ENCODE measurements around the gene SPOCD1.

The SPOCD1 gene

DNA sequence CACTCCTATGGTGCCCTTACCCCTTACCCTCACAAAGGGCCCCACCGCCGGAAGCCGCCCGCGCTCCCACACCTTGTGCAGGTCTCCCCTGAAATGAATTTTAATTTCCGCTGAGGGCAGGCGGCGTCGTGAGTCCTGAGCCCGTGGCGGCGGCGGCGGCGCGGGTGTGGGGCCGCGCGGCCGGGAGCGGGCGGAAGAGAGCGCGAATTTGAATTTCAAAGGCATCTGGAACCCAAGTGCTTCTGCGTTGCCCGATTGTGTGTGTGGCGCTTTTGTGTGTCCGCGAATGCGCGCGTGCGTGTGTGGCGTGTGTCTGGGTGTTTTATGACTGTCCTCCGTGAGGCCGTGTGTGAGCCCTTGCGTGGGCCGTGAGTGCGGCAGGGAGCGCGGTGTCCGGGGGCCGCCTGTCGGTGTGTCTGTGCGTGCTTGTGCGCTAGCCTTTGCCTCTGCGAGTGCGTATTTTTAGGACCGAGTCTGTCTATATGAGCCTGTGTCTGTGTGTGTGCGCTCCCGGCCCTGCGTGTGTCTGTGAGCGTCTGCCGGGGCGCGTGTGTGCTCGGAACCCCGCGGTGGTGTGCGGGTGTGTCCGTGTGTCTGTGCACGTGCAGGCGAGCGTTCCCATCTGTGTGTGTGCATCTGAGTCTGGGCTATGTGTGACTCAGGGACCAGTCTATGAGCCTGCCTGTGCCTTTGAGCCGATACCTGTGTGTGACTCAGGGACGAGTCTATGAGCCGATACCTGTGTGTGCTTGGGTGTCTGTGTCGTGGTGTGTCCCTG is 43.7 kb downstream of the SPOCD1 start:
- DNase-seq (ENCODE audit: low read depth, low spot score), result no peak

DNA sequence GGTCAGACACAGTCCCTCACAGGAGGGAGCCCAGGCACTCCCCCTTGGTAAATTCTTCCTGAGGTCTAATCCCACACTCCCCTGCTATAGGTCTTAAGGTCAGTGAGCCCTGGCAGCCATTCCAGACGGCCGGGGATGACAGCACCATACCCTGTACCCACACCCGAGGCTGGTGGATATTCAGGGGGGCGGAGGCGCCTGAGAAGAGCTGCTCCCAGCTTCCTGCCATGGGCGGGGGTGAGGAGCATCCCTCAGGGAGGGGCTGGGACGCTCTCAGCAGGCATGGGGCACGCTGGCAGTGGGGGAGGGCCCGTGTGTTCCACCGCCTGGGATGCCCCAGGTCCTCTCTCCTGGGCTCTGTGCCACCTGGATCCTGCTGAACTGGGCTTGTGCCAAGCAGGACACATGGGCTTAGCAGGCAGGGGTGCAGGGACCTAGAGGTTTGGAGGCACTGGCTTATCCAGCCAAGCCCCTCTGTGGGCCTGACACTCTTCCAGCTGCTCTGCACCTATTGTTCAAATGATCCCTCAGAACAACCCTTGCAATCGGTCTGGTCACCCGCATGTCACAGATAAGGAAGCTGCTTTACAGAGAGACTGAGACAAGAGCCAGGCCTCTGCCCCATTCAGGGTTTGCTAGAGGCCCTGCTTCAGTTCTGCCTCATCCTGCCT is 46.0 kb downstream of the SPOCD1 start:
- no peak for DNase-seq (ENCODE audit: low read depth, low spot score)

DNA sequence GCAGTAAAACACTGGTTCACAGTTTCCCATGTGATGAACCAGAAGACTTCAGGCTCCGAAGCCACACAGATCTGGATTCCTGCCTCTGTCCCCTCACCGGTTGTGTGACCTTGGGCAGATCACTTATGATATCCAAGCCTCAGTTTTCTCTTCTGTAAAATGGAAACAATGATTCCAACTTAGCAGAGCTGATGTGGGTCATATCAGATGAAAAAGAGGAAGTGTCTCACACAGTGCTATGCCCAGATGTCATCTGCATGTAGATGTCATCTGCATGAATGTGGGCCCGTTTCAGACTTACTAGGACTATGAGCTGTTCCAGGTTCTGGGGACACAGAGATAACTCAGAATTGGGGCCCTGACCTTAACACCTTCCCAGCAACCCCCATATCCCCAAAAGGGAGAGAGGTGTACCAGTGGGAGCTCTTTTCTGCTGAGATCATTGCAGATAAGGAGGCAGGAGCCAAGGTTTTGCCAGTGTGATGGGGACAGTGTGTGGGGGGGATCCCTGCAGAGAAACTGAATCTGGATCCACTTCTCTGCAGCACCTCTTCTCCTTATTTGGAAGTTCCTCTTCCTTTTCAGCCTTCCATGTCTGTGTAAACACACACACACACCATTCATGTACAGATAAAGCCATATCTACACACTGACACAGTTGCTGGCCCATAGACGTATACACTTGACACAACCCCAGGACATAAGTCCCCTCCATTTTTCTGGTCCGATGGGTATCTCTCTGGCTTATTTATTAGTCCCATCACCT is 46.7 kb downstream of the SPOCD1 start:
- DNase-seq (ENCODE audit: low read depth, low spot score), result no peak

DNA sequence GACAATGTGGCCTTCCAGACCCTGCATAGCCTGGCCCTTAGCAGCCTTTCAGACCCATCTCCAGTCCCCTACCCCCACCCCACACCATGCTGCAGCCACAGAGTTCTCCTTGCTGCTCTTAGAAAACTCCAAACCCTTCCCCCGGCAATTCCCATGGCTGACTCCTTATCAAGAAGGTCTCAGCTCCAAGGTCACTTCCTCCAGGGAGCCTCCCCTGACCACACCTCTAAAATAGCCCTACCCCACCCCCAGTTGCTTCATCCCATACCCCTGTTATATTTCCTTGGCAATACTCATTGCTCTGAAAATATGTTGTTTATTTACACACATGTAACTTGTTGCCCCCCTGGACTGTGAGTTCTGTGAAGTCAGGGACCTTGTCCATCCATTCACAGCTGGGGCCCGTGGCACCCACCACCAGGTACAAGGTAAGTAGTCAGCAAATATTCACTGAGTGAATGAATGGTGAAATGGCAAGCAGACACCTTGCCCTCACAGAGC is 47.4 kb downstream of the SPOCD1 start:
- DNase-seq (ENCODE audit: low read depth, low spot score), result no peak

DNA sequence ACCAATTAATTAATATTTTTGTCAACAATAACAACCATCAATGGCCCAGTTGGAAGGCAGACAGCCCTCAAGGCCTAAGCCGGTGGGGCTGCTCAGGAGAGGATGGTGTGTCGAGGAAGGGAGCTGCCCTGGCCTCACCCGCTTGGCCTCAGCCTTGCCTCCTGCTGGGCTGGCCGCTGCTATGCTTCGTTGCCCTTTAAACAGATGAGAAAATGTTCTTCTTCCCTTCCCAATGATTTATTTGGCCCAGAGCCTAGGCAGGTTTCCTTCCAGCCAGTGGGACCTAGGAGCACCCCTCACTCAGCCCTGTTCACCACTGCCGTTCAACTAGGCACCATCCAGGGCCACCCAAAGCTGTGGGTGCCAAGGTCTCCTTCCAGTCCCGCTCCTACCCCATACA is 48.6 kb downstream of the SPOCD1 start:
- no peak for DNase-seq (ENCODE audit: low read depth, low spot score)

DNA sequence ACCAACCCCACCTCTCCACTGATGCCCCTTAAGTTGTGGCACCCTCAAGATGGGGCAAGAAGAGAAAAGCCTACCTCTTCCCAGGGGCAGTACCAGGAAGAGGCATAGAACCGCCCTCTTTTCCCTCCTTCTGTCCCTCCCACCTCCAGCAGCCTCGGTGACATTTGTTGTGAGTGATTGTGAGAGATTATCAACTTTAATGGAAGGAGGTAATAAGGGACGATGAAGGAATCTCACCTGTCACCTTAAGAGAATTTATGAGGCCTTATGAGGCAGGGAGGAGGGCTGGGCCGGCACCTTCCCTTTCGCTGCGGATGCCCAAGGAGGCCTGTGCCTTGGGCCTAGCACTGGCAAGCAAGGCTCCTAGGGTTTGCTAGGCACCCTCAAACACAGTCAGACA is 50.3 kb downstream of the SPOCD1 start:
- DNase-seq (ENCODE audit: low read depth, low spot score), result no peak

DNA sequence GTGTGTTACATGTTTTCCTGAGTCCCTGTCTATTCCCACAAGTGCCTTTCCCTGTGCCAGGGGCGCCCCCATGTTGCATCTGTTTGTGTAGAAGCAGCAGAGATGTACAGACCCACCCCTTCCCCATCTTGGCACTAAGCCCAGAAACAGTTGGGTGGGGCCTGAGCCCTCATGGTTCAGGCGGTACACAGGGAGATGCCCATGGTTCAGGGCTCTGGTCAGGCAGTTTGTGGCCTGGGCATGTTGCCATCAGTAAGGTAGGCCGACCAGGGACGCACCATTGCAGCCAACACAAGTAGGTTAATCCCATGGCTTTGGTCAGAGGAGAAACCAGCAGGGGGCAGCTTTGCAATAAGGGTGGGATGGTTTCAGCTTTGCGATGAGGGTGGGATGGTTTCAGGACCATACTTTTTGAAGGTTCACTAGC is 50.8 kb downstream of the SPOCD1 start:
- DNase-seq (ENCODE audit: low read depth, low spot score), result no peak

DNA sequence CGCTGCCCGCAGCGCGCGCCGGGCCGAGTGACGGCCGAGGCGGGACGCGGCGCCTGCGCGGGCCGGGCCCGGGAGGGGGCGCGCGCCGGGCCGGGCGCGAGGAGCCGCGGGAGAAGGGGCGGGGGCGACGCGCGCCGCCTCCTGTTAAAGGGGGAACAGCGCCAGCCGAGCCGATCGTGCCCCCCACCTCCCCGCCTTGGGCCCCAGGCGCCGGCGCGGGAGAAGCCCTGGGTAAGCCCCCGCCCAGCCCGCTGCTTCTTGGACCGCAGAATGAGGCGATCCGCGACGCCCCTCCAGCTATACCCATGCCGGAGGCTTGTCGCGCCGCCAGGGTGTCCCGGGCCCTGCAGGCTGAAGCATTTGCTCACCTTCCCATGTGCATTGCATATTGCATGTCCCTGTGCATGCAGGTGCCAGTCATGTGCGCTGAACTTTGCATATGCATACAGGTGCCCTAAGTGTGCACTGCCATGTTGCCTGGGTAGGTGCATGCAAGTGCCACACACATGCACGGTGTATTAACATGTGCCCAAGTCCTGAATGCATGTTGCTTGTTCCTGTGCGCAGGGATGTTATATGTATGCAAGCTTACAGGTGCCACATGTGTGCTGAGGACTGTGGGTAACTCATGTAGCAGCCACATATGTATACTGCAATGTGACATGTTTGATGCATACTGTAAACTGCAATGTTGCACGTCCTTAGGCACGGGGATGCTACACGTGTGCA is 51.3 kb downstream of the SPOCD1 start, which contains the start of gene ADGRB2:
Gene ADGRB2 (minus strand): TSS at position 29 of the 729 bp plus-strand sequence. CDS start 7,119 bp downstream, outside the sequence.
- DNase-seq (ENCODE audit: low read depth, low spot score), result no peak

DNA sequence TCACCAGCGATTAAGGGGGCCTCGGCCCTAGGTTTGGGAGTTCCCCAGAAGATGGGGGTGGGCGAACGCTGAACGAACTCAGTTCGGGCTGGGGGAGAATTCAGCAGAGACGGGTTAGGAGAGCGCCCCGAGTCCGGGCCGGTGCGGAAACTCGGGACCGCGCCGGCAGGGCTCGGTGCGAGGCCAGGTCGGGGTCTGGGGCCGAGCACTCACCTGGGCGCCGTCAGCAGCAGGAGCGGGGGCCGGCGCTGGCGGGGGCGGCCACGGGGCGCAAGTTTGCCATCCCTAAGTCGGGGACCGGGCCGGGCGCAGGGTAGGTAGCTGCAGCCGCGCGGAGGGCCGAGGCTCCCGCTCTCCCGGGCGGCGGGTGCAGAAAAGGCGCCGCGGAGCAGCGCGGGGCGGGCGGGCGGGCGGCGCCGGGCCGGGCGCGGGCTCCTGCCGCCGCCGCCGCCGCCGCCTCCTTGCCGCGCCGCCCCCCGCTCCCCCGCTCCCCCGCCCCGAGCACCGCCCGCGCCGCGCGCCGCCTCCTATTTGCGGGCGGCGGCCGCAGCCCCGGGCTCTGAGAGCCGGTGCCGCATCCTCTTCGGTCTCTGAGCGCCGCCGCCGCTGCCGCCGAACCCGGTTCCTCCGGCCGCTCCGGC is 52.0 kb downstream of the SPOCD1 start:
- DNase-seq (ENCODE audit: low read depth, low spot score), result no peak

DNA sequence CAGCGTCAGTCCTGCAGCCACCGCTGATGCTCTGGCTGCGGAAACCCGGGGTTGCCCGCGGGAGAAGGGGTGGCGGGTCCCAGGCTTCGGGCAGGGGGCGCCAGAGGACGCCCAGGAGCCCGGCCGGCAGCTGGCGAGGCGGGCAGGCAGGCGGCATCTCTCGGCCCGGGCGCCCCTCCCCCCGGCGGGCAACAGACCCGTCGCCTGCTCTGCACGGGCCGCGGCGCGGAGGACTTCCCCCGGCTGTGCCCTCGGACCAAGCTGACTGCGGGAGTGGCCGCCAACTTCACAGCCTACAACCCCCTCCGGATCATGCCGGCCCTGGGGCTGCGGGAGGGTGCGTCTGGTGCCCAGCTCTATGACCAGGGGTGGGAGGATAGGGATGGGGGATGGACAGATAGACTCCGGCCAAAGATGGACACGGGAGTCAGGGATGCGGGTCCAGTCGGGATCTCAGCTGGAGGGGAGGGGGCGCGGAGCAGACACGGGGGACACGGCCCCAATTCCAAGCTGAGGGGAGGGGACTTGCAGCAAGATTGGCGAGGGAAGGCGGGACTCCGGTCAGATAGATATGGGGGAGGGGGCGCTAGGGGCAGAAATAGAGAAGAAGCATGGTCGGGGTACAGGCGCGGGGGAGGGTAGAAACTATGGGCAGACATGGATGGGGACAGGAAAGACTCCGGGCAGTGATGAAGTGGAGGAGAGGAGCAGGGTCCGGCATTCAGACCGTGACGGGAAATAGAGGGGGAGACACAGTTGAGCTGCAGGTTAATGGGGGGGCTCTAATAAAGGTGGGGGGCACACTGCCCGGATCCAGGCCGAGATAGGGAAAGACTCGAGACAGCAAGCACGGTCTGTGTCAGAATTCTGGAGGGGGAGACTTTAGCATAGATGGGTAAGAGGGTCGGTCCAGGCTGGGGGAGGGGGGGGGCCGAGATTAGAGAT is 52.8 kb downstream of the SPOCD1 start:
- no peak for DNase-seq (ENCODE audit: low read depth, low spot score)

DNA sequence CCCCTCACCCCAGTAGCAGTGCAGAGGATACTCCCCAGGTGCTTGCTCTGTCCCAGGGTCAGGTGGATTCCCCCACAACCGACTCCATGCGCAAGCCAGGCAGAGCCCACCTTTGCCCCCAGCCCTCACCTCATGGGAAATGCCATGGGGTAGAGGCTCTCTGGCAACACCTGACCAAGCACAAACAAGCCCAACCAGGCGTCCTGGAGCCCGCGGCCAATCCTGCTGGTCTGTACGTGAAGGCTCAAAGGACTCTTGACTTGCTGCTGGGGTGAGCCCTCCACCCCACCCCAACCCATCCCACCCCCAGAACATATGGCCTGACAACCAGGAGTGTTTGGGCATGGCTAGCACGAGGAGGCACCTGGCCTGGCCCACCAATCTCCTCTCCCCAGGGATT is 53.5 kb downstream of the SPOCD1 start:
- DNase-seq (ENCODE audit: low read depth, low spot score), result no peak

DNA sequence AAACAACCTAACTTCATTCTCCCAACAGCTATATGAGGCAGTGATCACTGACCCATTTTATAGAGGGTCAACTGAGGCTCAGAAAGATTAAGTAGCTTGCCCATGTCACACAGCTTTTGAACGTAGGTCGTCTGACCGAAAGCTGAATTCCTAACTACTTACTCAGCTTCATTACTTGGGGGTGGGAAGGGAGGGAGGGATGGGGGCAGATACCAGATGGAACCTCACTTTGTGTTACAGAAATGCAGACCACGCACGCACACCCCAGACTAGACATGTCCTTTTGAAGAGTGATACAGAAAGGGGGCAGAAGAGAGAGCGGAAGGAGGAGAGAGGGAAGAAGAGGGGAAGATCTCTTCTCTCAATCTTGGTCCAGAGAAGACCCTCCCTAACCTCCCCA is 53.9 kb downstream of the SPOCD1 start:
- no peak for DNase-seq (ENCODE audit: low read depth, low spot score)

DNA sequence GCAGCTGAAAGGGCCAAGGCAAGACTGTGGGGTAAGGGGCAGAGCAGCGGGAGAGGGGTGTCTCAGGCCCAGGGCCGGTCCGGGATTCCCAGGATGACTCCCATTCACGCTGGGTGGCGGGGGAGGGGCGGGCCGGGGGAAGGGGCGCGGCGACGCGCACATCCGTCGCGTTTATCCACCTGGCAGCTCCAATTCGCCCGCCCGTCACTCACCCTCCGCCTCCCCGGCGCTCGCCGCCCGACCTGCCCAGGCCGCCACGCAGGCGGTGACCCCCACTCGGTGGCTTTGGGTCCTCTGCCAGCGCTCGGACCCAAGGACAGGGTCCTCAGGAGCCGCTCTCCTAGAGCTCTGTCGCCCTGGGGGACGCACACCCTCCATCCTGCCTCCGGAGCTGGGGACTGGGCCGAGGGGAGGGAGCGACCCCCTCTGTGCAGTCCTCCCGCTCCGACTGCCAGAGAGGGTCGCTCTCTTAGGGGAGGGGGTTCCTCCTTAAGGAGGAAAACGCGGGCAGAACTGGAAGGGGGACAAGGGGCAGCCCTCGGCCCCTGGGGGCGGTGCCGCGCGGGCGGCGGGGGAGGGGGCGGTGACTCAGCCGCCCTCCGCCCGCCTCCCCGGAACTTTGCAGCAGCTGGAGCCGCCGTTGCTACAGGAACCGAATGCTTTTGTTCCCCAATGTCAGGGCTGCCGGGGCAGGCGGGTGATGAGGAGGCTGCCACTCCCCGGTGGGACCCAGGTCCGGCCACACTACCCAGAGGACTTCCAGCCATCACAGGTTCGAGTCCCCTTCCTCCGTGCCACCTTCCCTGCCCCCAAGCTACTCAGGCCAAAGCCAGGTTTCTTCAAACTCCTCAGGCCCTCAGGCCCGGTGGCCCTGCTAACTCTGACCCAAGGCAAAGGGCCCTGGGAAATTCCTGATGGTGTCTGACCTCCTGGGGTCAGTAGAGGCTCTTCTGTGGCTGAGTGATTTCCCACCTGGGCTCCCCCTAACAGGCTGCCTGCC is 55.1 kb downstream of the SPOCD1 start:
- no peak for DNase-seq (ENCODE audit: low read depth, low spot score)

DNA sequence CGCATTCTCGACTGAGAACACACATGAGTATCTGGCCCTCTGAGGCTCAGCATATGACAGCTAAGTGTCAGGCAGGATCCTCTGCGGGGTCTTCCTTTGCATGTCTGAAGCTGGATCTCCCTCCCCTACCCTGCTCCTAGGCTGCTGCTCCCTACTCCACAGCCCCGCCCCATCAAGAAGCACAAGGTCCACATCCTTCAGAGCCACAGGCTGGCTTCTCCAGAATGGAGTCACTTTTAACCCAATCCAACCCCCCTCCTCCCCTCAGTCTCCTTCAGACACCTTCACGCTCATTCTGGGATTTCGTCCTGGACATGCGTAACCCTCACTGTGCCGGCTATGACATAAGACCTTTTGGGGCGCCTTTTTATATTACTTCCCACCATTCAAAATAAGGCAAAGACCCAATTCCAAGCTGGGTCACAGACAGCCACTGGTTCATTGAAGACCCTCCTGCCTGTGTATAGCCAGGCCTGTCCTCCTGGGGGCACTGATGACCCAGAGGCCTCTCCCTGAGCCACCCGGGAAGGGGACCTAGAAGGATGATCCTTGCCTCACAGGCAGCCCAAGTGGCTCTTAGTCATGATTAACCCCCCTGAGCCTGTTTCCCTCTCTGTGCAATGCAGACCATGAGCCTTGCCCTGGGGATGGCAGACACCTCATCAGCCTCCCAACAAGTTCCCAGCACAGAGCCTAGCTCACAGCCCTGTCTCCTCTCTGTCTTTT is 56.4 kb downstream of the SPOCD1 start:
- no peak for DNase-seq (ENCODE audit: low read depth, low spot score)

DNA sequence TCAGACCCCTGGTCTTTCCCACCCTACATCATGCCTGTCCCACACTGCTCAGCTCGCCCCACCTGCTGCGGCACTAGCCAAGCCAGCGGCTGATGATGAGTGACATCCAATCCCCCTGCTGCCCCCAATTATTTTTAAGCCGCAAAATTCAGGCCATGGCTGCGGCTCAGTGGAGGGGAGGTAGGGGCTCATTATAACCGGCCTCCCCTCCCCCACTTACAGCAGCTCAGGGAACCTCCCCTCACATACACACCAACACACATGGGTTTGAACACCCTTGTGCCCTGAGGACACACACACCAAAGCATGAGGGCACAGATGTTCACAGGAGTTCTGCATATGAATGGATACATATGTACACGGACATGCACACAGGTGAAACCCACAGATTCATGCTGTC is 57.0 kb downstream of the SPOCD1 start:
- no peak for DNase-seq (ENCODE audit: low read depth, low spot score)

DNA sequence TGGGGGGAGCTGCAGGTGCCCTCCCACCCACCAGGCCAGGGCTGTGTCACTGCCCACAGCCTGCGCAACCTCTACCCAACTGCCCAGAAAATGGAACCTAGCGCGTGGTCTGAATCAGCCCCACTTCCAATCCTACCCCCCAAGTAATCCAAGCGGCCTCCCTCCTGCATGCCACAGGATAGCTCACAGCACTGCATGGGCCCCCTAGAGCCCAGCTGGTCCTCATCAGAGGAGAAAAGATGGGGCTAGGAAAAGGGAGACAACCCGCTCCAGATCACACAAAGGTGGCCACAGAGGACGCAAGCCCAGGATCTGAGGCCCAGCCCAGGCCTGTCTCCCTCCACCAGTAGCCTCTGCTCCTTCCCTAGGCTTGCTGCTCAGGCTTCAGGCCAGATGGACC is 57.8 kb downstream of the SPOCD1 start:
- DNase-seq (ENCODE audit: low read depth, low spot score), result no peak

DNA sequence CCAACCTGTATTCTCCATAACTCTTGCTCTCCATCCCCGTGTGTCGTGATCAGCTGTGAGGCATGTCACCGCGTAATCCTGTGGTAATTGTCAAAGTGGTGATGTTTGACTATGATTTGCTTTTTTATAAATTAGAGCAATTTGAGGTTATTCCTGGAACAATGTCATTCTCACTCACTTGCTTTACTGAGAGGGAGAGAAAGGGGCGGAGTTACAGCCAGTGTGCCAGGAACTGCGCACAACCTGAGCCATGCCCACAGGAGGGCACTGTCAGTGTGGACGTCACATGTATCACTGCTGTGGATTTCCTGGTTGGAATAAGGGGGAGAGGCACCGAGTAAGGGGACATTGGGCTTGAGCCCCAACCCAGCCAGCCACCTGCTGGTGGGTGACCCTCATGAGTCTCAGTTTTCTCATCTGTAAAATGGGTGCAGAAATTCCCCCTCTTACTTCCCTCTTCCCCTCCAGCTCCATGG is 58.6 kb downstream of the SPOCD1 start:
- DNase-seq (ENCODE audit: low read depth, low spot score), result no peak

DNA sequence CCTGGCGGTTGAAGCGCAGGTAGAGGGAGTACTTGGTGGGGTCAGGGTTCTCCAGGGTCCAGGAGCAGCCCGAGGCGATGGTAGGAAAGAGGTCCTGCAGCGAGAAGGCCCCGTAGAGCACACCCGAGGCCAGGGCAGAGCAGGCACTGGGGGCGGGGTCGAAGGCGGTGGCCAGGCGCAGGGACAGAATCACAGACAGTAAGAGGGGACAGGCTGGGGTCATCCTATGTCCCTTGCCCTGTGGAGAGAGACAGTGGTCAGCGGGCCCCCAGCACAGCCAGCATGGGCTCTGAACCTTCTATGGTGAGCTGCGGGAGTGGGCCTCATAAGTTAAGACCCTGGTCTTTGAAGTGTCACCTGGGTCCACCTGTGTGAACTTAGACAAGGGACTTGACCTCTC is 59.2 kb downstream of the SPOCD1 start:
- no peak for DNase-seq (ENCODE audit: low read depth, low spot score)

All from smooth muscle cell of the brain vasculature (primary cell).